Neural cell (in vitro differentiated cells): Measurements from ENCODE around the gene RIMS4. TPM values are rescaled to one million over a fixed set of nuclear protein-coding genes. Genes with fewer than 3 reads are reported as not detected.

Experiments used
- H2AFZ ChIP-seq: fragments of 200-600, 300-800 bp; sonication (generic), shearing (Covaris generic); 2 replicates; pipeline ENCODE4 v1.6.0; 2014; ENCODE audit warnings: low read depth, mild to moderate bottlenecking, antibody characterized with exemption, low read length, moderate library complexity
- H3F3A ChIP-seq: fragments of 200-600 bp; shearing (Covaris generic); 2 replicates; pipeline ENCODE4 v1.6.1; 2016; ENCODE audit warnings: mild to moderate bottlenecking, moderate library complexity, mixed read lengths, antibody characterized with exemption, low read length; ENCODE audit not compliant: insufficient read depth, poor library complexity, severe bottlenecking
- H3K27ac ChIP-seq: fragments of 200-600, 300-800 bp; sonication (generic), shearing (Covaris generic); 2 replicates; pipeline ENCODE4 v1.5.1; 2014; ENCODE audit warnings: mild to moderate bottlenecking, low read length, moderate library complexity
- H3K27me3 ChIP-seq: fragments of 300-800, 200-600 bp; sonication (generic), shearing (Covaris generic); 2 replicates; pipeline ENCODE4 v1.6.0; 2014; ENCODE audit warnings: mild to moderate bottlenecking, low read depth, low read length, moderate library complexity; ENCODE audit not compliant: insufficient read depth
- H3K36me3 ChIP-seq: fragments of 300-800, 200-600 bp; sonication (generic), shearing (Covaris generic); 2 replicates; pipeline ENCODE4 v1.5.1; 2014; ENCODE audit warnings: mild to moderate bottlenecking, antibody characterized with exemption, low read length, moderate library complexity; ENCODE audit not compliant: insufficient read depth
- H3K4me2 ChIP-seq: fragments of 300-800, 200-600 bp; sonication (generic), shearing (Covaris generic); 2 replicates; pipeline ENCODE4 v1.6.0; 2014; ENCODE audit warnings: mild to moderate bottlenecking, low read length
- H3K4me3 ChIP-seq: fragments of 300-800, 200-600 bp; sonication (generic), shearing (Covaris generic); 2 replicates; pipeline ENCODE4 v1.5.1; 2014; ENCODE audit warnings: mild to moderate bottlenecking, low read length, moderate library complexity
- H3K79me2 ChIP-seq: fragments of 200-600 bp; shearing (Covaris generic); replicated peaks from 2 replicates; pipeline ENCODE4 v1.6.0; 2014; ENCODE audit warnings: mild to moderate bottlenecking, low read length, moderate library complexity; ENCODE audit not compliant: insufficient read depth
- H3K9ac ChIP-seq: fragments of 300-800, 200-600 bp; sonication (generic), shearing (Covaris generic); 2 replicates; pipeline ENCODE4 v1.6.1; 2016; ENCODE audit warnings: mild to moderate bottlenecking, low read length, mixed read lengths
- H3K9me2 ChIP-seq: fragments of 200-600 bp; shearing (Covaris generic); 2 replicates; pipeline ENCODE4 v1.6.1; 2016; ENCODE audit warnings: mild to moderate bottlenecking, low read length, mixed read lengths; ENCODE audit not compliant: insufficient read depth
- H3K9me3 ChIP-seq: fragments of 200-600, 300-800 bp; sonication (generic), shearing (Covaris generic); 2 replicates; pipeline ENCODE4 v1.6.1; 2016; ENCODE audit warnings: mild to moderate bottlenecking, mixed run types, low read length, moderate library complexity, mixed read lengths
- H4K20me1 ChIP-seq: fragments of 200-600 bp; shearing (Covaris generic); 2 replicates; pipeline ENCODE4 v1.6.1; 2016; ENCODE audit warnings: mild to moderate bottlenecking, mixed run types; ENCODE audit not compliant: insufficient read depth
- CTCF ChIP-seq: fragments of 450-650 bp; IDR thresholded peaks from 2 replicates; pipeline ENCODE4 v1.5.1; 2014; ENCODE audit warnings: antibody characterized with exemption, mild to moderate bottlenecking, moderate library complexity; ENCODE audit not compliant: poor library complexity, severe bottlenecking
- EP300 ChIP-seq: fragments of 450-650 bp; conservative IDR thresholded peaks from 2 replicates; pipeline ENCODE4 v1.6.1; 2014; ENCODE audit warnings: antibody characterized with exemption, mild to moderate bottlenecking, moderate library complexity; ENCODE audit not compliant: poor library complexity, severe bottlenecking
- EZH2 ChIP-seq: fragments of 200-600, 300-800 bp; shearing (Covaris generic), sonication (generic); IDR thresholded peaks from 2 replicates; pipeline ENCODE4 v1.6.1; 2014; ENCODE audit warnings: antibody characterized with exemption, low read length, borderline replicate concordance, mild to moderate bottlenecking; ENCODE audit not compliant: insufficient read depth, poor library complexity, severe bottlenecking
- MXI1 ChIP-seq: fragments of 450-650 bp; conservative IDR thresholded peaks from 2 replicates; pipeline ENCODE4 v1.6.1; 2014; ENCODE audit warnings: antibody characterized with exemption, mild to moderate bottlenecking; ENCODE audit not compliant: poor library complexity, severe bottlenecking
- POLR2AphosphoS5 ChIP-seq: IDR thresholded peaks from 2 replicates; pipeline ENCODE4 v1.6.1; 2012
- RAD21 ChIP-seq: fragments of 450-650 bp; conservative IDR thresholded peaks from 2 replicates; pipeline ENCODE4 v1.6.1; 2014; ENCODE audit warnings: antibody characterized with exemption, mild to moderate bottlenecking, moderate library complexity
- REST ChIP-seq: IDR thresholded peaks from 2 replicates; pipeline ENCODE4 v1.6.1; 2012; ENCODE audit warnings: borderline replicate concordance
- SMC3 ChIP-seq: fragments of 450-650 bp; conservative IDR thresholded peaks from 2 replicates; pipeline ENCODE4 v1.6.1; 2014; ENCODE audit warnings: antibody characterized with exemption, mild to moderate bottlenecking, moderate library complexity; ENCODE audit not compliant: poor library complexity
- TAF1 ChIP-seq: IDR thresholded peaks from 2 replicates; pipeline ENCODE4 v1.6.1; 2012; ENCODE audit warnings: low read depth
- polyA plus RNA-seq: library from polyadenylated mRNA; depleted of rRNA; stranded (reverse); fragments of >200 nt; gene quantifications from 2 replicates; pipeline ENCODE4 v1.2.3, GENCODE V29; 2014

The RIMS4 gene
- polyA plus RNA-seq, 1 donor from 2014 or later, result 40.6 TPM

DNA sequence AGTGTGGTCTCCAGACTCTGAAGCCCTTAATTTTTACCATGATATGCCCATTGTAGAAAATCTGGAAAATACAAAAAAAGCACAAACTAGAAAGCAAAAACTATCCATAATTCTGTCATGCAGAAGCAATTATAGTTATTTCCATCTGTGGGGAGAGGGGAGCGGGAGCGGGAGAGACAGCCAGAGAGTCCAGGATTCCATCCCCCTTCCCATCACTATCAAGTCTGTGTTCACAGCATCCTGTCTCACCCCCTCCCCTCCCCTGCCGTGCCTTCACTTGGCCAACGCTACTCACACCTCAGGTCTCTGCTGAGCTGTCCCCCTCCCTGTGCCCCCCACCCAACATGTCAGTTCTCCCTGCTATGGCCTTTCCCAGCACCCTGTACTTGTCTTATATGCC is 14.5 kb downstream of the RIMS4 start:
- Histone ChIP-seq H3K4me3 (peak overlapping the region; percentile 21), H3K9me2 (no peaks in the 10 kb centered on the region), H3K9ac (peak overlapping the region; percentile 26), H3F3A (no peaks in the 10 kb centered on the region), H2AFZ (no peak overlapping the region), H3K4me2 (peak overlapping the region; percentile 30), H3K9me3 (no peaks in the 10 kb centered on the region), H4K20me1 (no peaks in the 10 kb centered on the region), H3K27me3 (no peaks in the 10 kb centered on the region), H3K27ac (peak overlapping the region; percentile 16), H3K79me2 (no peaks in the 10 kb centered on the region), H3K36me3 (no peaks in the 10 kb centered on the region)
- TF ChIP-seq EP300, result no peak
- TF ChIP-seq SMC3, result no peak
- TF ChIP-seq RAD21, result no peak
- no peak for TF ChIP-seq MXI1
- TF ChIP-seq TAF1, result no peak
- no peak for TF ChIP-seq CTCF
- no peak for TF ChIP-seq POLR2AphosphoS5
- no peak for TF ChIP-seq REST
- no peak for TF ChIP-seq EZH2

DNA sequence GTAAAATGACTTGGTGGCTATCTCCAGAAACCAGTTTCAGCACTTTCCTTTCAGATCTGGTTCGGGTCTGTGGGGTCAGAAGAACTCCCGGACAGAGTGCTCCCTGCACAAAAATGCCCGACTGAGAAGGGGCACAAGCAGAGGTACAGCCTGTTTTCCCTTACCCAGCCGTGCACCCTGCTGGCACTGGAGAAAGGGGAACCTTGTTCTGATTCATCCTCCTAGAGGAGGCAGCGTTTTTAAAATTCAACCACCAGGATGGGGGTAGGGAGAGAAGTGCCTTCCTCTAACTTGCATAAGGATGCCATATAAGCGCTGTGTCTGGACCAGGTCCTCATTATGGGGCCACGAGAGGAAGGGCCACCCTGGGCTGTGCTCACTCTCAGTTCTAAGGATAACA is 17.6 kb downstream of the RIMS4 start:
- Histone ChIP-seq H3K36me3 (no peaks in the 10 kb centered on the region), H3K79me2 (no peaks in the 10 kb centered on the region), H3K4me3 (no peak overlapping the region), H3K4me2 (no peak overlapping the region), H3K27ac (no peak overlapping the region), H3K27me3 (no peaks in the 10 kb centered on the region), H3K9me2 (no peaks in the 10 kb centered on the region), H2AFZ (no peak overlapping the region), H3F3A (no peaks in the 10 kb centered on the region), H3K9ac (no peak overlapping the region), H3K9me3 (no peaks in the 10 kb centered on the region), H4K20me1 (no peaks in the 10 kb centered on the region)
- no peak for TF ChIP-seq MXI1
- no peak for TF ChIP-seq TAF1
- no peak for TF ChIP-seq SMC3
- no peak for TF ChIP-seq POLR2AphosphoS5
- TF ChIP-seq EP300, result no peak
- no peak for TF ChIP-seq CTCF
- TF ChIP-seq REST, result no peak
- no peak for TF ChIP-seq EZH2
- no peak for TF ChIP-seq RAD21
